Measurements from ENCODE around the gene TALDO1. TPM values are rescaled to one million over a fixed set of nuclear protein-coding genes. Genes with fewer than 3 reads are reported as not detected.

TALDO1 gene
- total RNA-seq, 4 donors from 2014 or later, result 203 to 323 (median 241) TPM

- H3K27ac ChIP-seq, result peak overlapping the region; percentile 67 to 94 (median 90)
- TF ChIP-seq CTCF (IDR thresholded peaks at IDR 0.05) (no peak), EP300 (IDR thresholded peaks at IDR 0.05) (no peak), POLR2A (IDR thresholded peaks at IDR 0.05) (no peak)
- DNase-seq (ENCODE audit: low spot score in 2 of 2), result no peak
- no peaks in the 10 kb centered on the region for H3K9me3 ChIP-seq
- peaks cover 0 to 38% (median 0%) of the 10 kb centered on the region in 3 donors for H3K36me3 ChIP-seq
- 0 to 1% methylated on average over 1 to 16 of the region's 18 CpGs for WGBS, 2 donors
- no peaks in the 10 kb centered on the region for H3K27me3 ChIP-seq
- peaks cover 0 to 40% (median 18%) of the 10 kb centered on the region in 4 donors for H3K4me1 ChIP-seq
- peak overlapping the region; percentile 24 to 70 (median 58) for H3K4me3 ChIP-seq
These were observed 57.3 kb downstream of the TALDO1 start for GRCh38 chr11:804599-804964.

GRCh38 chr11:808427-809286 lies 61.4 kb downstream of the TALDO1 start:
- H3K36me3 ChIP-seq, result peaks cover 0 to 27% (median 7%) of the 10 kb centered on the region in 3 donors
- WGBS, 2 donors, result 30 to 39% methylated on average over 27 to 35 of the region's 36 CpGs
- no peaks in the 10 kb centered on the region for H3K9me3 ChIP-seq
- DNase-seq (ENCODE audit: low spot score in 2 of 2), result no peak
- no peak for TF ChIP-seq POLR2A (IDR thresholded peaks at IDR 0.05)
- no peak for TF ChIP-seq CTCF (IDR thresholded peaks at IDR 0.05)
- TF ChIP-seq EP300 (IDR thresholded peaks at IDR 0.05), result no peak
- H3K4me1 ChIP-seq, result peaks cover 0 to 57% (median 31%) of the 10 kb centered on the region in 4 donors
- H3K4me3 ChIP-seq, result peak overlapping the region; percentile 71 to 92 (median 84)
- no peaks in the 10 kb centered on the region for H3K27me3 ChIP-seq
- H3K27ac ChIP-seq, result peak overlapping the region; percentile 96 to 98 (median 97)

- WGBS, 2 donors, result 0% methylated on average over 36 to 48 of the region's 81 CpGs
- H3K9me3 ChIP-seq, result no peaks in the 10 kb centered on the region
- H3K4me1 ChIP-seq, result peaks cover 0 to 49% (median 27%) of the 10 kb centered on the region in 4 donors
- H3K36me3 ChIP-seq, result peaks cover 0 to 33% (median 7%) of the 10 kb centered on the region in 3 donors
- no peaks in the 10 kb centered on the region for H3K27me3 ChIP-seq
- peak within 1 kb of the TSS; percentile 96 to 98 (median 97) for H3K27ac ChIP-seq
- peak within 1 kb of the TSS; percentile 71 to 92 (median 84) for H3K4me3 ChIP-seq
- DNase-seq (ENCODE audit: low spot score in 2 of 2), result peak; percentile 95 to 97
- TF ChIP-seq CTCF (IDR thresholded peaks at IDR 0.05) (peak in 1 of 5 experiments; percentile 49), EP300 (IDR thresholded peaks at IDR 0.05) (peak; percentile 88 to 97), POLR2A (IDR thresholded peaks at IDR 0.05) (peak; percentile 92 to 94)
These were observed 62.2 kb downstream of the TALDO1 start, which contains the start of gene RPLP2 for GRCh38 chr11:809287-810039. RPLP2 (plus strand) TSS chr11:809967; CDS start chr11:810235, 268 bp downstream.

GRCh38 chr11:810040-810567 lies 62.8 kb downstream of the TALDO1 start:
- TF ChIP-seq EP300 (IDR thresholded peaks at IDR 0.05), result no peak
- peak in 1 of 5 experiments; percentile 27 for TF ChIP-seq CTCF (IDR thresholded peaks at IDR 0.05)
- peak in 1 of 2 donors; percentile 59 for TF ChIP-seq POLR2A (IDR thresholded peaks at IDR 0.05)
- peak overlapping the region; percentile 96 to 98 (median 97) for H3K27ac ChIP-seq
- H3K4me1 ChIP-seq, result peaks cover 0 to 43% (median 21%) of the 10 kb centered on the region in 4 donors
- H3K27me3 ChIP-seq, result no peaks in the 10 kb centered on the region
- DNase-seq (ENCODE audit: low spot score in 2 of 2), result no peak
- 1% methylated on average over 14 to 47 of the region's 55 CpGs for WGBS, 2 donors
- H3K36me3 ChIP-seq, result peaks cover 0 to 39% (median 7%) of the 10 kb centered on the region in 3 donors
- H3K4me3 ChIP-seq, result peak overlapping the region; percentile 71 to 92 (median 84)
- H3K9me3 ChIP-seq, result no peaks in the 10 kb centered on the region
